ENCODE measurements around the gene KDM3A.
"Not testable (repeated sequence)": the region's sequence is repeated elsewhere in the genome, so short reads cannot be mapped to it uniquely, and the experiment has no call there.

Gene KDM3A

GRCh38 chr2:86484385-86484784, 43.2 kb downstream of the KDM3A start:
- DNase-seq, result no peak

GRCh38 chr2:86485103-86485502, 43.9 kb downstream of the KDM3A start:
- no peak for DNase-seq

GRCh38 chr2:86485802-86486201, 44.6 kb downstream of the KDM3A start:
- DNase-seq, result no peak

GRCh38 chr2:86487062-86487461, 45.9 kb downstream of the KDM3A start:
- DNase-seq, result no peak

- no peak for DNase-seq
Measured at GRCh38 chr2:86488561-86489250, 47.5 kb downstream of the KDM3A start.

- DNase-seq, result no peak
Measured at GRCh38 chr2:86489542-86489941, 48.4 kb downstream of the KDM3A start.

GRCh38 chr2:86490245-86490644, 49.1 kb downstream of the KDM3A start:
- no peak for DNase-seq

- DNase-seq, result no peak
Measured at GRCh38 chr2:86491088-86491487, 49.9 kb downstream of the KDM3A start.

GRCh38 chr2:86492048-86492453, 50.9 kb downstream of the KDM3A start:
- no peak for DNase-seq

GRCh38 chr2:86496391-86496790, 55.2 kb downstream of the KDM3A start:
- DNase-seq, result not testable (repeated sequence)

GRCh38 chr2:86498468-86499260, 57.5 kb downstream of the KDM3A start:
- no peak for DNase-seq

GRCh38 chr2:86499326-86499725, 58.2 kb downstream of the KDM3A start:
- no peak for DNase-seq

GRCh38 chr2:86500325-86501083, 59.3 kb downstream of the KDM3A start:
- no peak for DNase-seq

- DNase-seq, result no peak
Measured at GRCh38 chr2:86507600-86507999, 66.4 kb downstream of the KDM3A start.

- DNase-seq, result no peak
Measured at GRCh38 chr2:86510436-86510933, 69.3 kb downstream of the KDM3A start.

GRCh38 chr2:86512034-86512433, 70.9 kb downstream of the KDM3A start:
- no peak for DNase-seq

GRCh38 chr2:86512892-86513291, 71.7 kb downstream of the KDM3A start:
- no peak for DNase-seq

GRCh38 chr2:86513948-86514660, 72.9 kb downstream of the KDM3A start:
- DNase-seq, result no peak

GRCh38 chr2:86518481-86518880, 77.3 kb downstream of the KDM3A start:
- DNase-seq, result no peak

- no peak for DNase-seq
Measured at GRCh38 chr2:86519349-86519748, 78.2 kb downstream of the KDM3A start.

- DNase-seq, result no peak
Measured at GRCh38 chr2:86520153-86520552, 79.0 kb downstream of the KDM3A start.

- DNase-seq, result no peak
Measured at GRCh38 chr2:86521922-86522321, 80.8 kb downstream of the KDM3A start.

GRCh38 chr2:86522711-86523110, 81.5 kb downstream of the KDM3A start:
- DNase-seq, result no peak

Data from activated CD8-positive, alpha-beta memory T cell treated with anti-CD3 and anti-CD28 coated beads, Interleukin-2, amount 50 U/mL, for 48 hours (primary cell).